A673 (cell line): Measurements from ENCODE around the gene COPS7A. TPM values are rescaled to one million over a fixed set of nuclear protein-coding genes. Genes with fewer than 3 reads are reported as not detected.

Source experiments
- BruUV-seq: library from RNA; stranded (reverse); fragments of 400-500 nt; replicated peaks from 2 replicates; lab custom pipeline; 2021; lab: Mats Ljungman, UMichigan
- CTCF ChIA-PET: fragments of 300-600 bp; sonication (Branson Sonifier 250); formaldehyde crosslinking; loops from one replicate; lab custom pipeline; 2022; ENCODE audit warnings: antibody characterized with exemption; lab: Charles Lee
- POLR2A ChIA-PET: fragments of 300-600 bp; sonication (Branson Sonifier 250); formaldehyde crosslinking; loops from one replicate; lab custom pipeline; 2022; ENCODE audit warnings: antibody characterized with exemption; ENCODE audit not compliant: low non-redundant PET; lab: Charles Lee
- DNase-seq: peaks from one replicate; pipeline ENCODE4 v3.0.0-alpha.2; 2015; ENCODE audit warnings: low spot score
- H3K27ac ChIP-seq: fragments of 200-600 bp; sonication (generic); 2 replicates; pipeline ENCODE4 v1.5.1; 2016; ENCODE audit warnings: mixed run types, low read depth, mild to moderate bottlenecking, mixed read lengths, antibody characterized with exemption, low read length; ENCODE audit not compliant: poor library complexity, severe bottlenecking
- H3K27me3 ChIP-seq: fragments of 200-600 bp; sonication (generic); replicated peaks from 2 replicates; pipeline ENCODE4 v1.6.1; 2017; ENCODE audit warnings: mixed run types, low read depth, mild to moderate bottlenecking, mixed read lengths, antibody characterized with exemption, low read length; ENCODE audit not compliant: insufficient read depth, poor library complexity
- H3K36me3 ChIP-seq: fragments of 200-600 bp; sonication (generic); 2 replicates; pipeline ENCODE4 v1.6.1; 2016; ENCODE audit warnings: mixed run types, mild to moderate bottlenecking, mixed read lengths, antibody characterized with exemption, low read length; ENCODE audit not compliant: insufficient read depth, poor library complexity, severe bottlenecking
- H3K4me1 ChIP-seq: fragments of 200-600 bp; sonication (generic); 2 replicates; pipeline ENCODE4 v1.6.1; 2017; ENCODE audit warnings: mixed run types, mild to moderate bottlenecking, mixed read lengths, antibody characterized with exemption, low read length; ENCODE audit not compliant: insufficient read depth, poor library complexity, severe bottlenecking
- H3K4me3 ChIP-seq: fragments of 200-600 bp; sonication (generic); 2 replicates; pipeline ENCODE4 v1.5.1; 2016; ENCODE audit warnings: low read depth, mixed run types, mild to moderate bottlenecking, mixed read lengths, low read length; ENCODE audit not compliant: poor library complexity, severe bottlenecking
- H3K9me3 ChIP-seq: fragments of 200-600 bp; sonication (generic); 2 replicates; pipeline ENCODE4 v1.6.1; 2016; ENCODE audit warnings: mixed run types, low read depth, mild to moderate bottlenecking, mixed read lengths, antibody characterized with exemption, low read length; ENCODE audit not compliant: poor library complexity, severe bottlenecking
- CTCF ChIP-seq: fragments of 300-800, 200-600 bp; sonication (generic); conservative IDR thresholded peaks from 2 replicates; pipeline ENCODE4 v1.5.1; 2017; ENCODE audit warnings: low read depth, mild to moderate bottlenecking, antibody characterized with exemption, low read length, moderate library complexity, mixed read lengths
- EZH2 ChIP-seq: fragments of 200-600 bp; sonication (generic); IDR thresholded peaks from 2 replicates; pipeline ENCODE4 v1.6.1; 2017; ENCODE audit warnings: borderline replicate concordance, low read depth, mild to moderate bottlenecking, mixed read lengths, antibody characterized with exemption, low read length; ENCODE audit not compliant: poor library complexity, severe bottlenecking
- intact Hi-C: fragments of 100-400 bp; cut with micrococcal nuclease; formaldehyde crosslinking; loops from one replicate; pipeline ENCODE4 v1.10.0; 2022; ENCODE audit not compliant: unreplicated experiment
- total RNA-seq: library from RNA; stranded (reverse); gene quantifications from 2 replicates; pipeline ENCODE4 v1.2.3, GENCODE V29; 2021

Gene COPS7A
- total RNA-seq, 1 experiment from 2014 or later, result 67.2 TPM

- DNase-seq, result no peak
Measured at GRCh38 chr12:6696690-6697583, 26.9 kb upstream of the COPS7A start.

GRCh38 chr12:6697584-6698351 lies 26.1 kb upstream of the COPS7A start:
- Histone ChIP-seq H3K9me3 (no peaks in the 10 kb centered on the region), H3K4me1 (peaks cover 7% of the 10 kb centered on the region), H3K27me3 (peaks cover 27% of the 10 kb centered on the region), H3K36me3 (no peaks in the 10 kb centered on the region), H3K4me3 (no peak overlapping the region), H3K27ac (no peak overlapping the region)
- ChIA-PET CTCF (interaction anchor here (0.7 to 1.0 kb wide), 2 partner anchors 9 to 26 kb away, joined by 3 read pairs; partner anchors contain the start of genes COPS7A and ZNF384), POLR2A (no interaction called here)
- TF ChIP-seq CTCF (peak; percentile 65), EZH2 (no peak)
- intact Hi-C loops, result loop anchor here (5.0 kb wide), 1 partner anchor 145 kb away; no protein-coding TSS in a partner anchor
- BruUV-seq, result no TSS peak
- peak; percentile 66 for DNase-seq

More at GRCh38 chr12:6696690-6697583, 26.9 kb upstream of the COPS7A start:
- POLR2A ChIA-PET, result no interaction called here
- H3K36me3 ChIP-seq, result no peaks in the 10 kb centered on the region
- peaks cover 23% of the 10 kb centered on the region for H3K27me3 ChIP-seq
- BruUV-seq, result no TSS peak
- no peak overlapping the region for H3K4me3 ChIP-seq
- intact Hi-C loops, result loop anchor here (5.0 kb wide), 1 partner anchor 145 kb away; no protein-coding TSS in a partner anchor
- TF ChIP-seq EZH2 (no peak), CTCF (no peak)
- CTCF ChIA-PET, result interaction anchor here (1.0 kb wide), 1 partner anchor 8 kb away, joined by 3 read pairs; the partner anchor contains the start of gene ZNF384
- H3K27ac ChIP-seq, result no peak overlapping the region
- H3K9me3 ChIP-seq, result no peaks in the 10 kb centered on the region
- H3K4me1 ChIP-seq, result peaks cover 7% of the 10 kb centered on the region

- peaks cover 27% of the 10 kb centered on the region for H3K27me3 ChIP-seq
- no TSS peak for BruUV-seq
- no peak overlapping the region for H3K27ac ChIP-seq
- no peaks in the 10 kb centered on the region for H3K9me3 ChIP-seq
- ChIA-PET CTCF (interaction anchor here (0.5 to 1.0 kb wide), 4 partner anchors 9 to 145 kb away, joined by 3 to 4 read pairs (median 3); partner anchors contain the start of genes COPS7A and ZNF384), POLR2A (no interaction called here)
- intact Hi-C loops, result loop anchor here (5.0 kb wide), 1 partner anchor 146 kb away; no protein-coding TSS in a partner anchor
- peaks cover 7% of the 10 kb centered on the region for H3K4me1 ChIP-seq
- H3K4me3 ChIP-seq, result no peak overlapping the region
- TF ChIP-seq EZH2, result no peak
- no peak for TF ChIP-seq CTCF
- H3K36me3 ChIP-seq, result no peaks in the 10 kb centered on the region
- DNase-seq, result no peak
Measured at GRCh38 chr12:6698352-6699046, 25.3 kb upstream of the COPS7A start.
